Gastrocnemius medialis (tissue), 4 donors: Measurements from ENCODE around the gene XPO6. TPM values are rescaled to one million over a fixed set of nuclear protein-coding genes. Genes with fewer than 3 reads are reported as not detected.

Experiments used
- ATAC-seq, 2 donors: fragments of 150-250 bp; one replicate each; pipeline ENCODE4 v1.9.1; 2016
- DNase-seq, 2 donors: peaks; one replicate each; pipeline ENCODE4 v3.0.0-alpha.2; 2019
- H3K27ac ChIP-seq, 4 donors: fragments of 200-600 bp; sonication (generic); 1 replicate in 1 of 4; 2 replicates in 3 of 4; pipeline ENCODE4 v1.5.1; 2016 to 2018; ENCODE audit warnings: mild to moderate bottlenecking in 2 of 4, moderate library complexity in 1 of 4
- H3K27me3 ChIP-seq, 3 donors: fragments of 200-600 bp; sonication (generic) in 2 of 3; 1 replicate in 1 of 3; 2 replicates in 2 of 3; pipeline versions ENCODE4 v1.5.1 to v1.6.0; 2016 to 2019; ENCODE audit warnings: mild to moderate bottlenecking in 1 of 3, moderate library complexity in 1 of 3
- H3K36me3 ChIP-seq, 2 donors: fragments of 200-600 bp; sonication (generic) in 1 of 2; one replicate each; pipeline ENCODE4 v1.5.1; 2017 to 2018
- H3K4me1 ChIP-seq, 2 donors: fragments of 200-600 bp; sonication (generic) in 1 of 2; one replicate each; pipeline ENCODE4 v1.5.1; 2016 to 2017; ENCODE audit warnings: mild to moderate bottlenecking in 2 of 2
- H3K4me3 ChIP-seq, 4 donors: fragments of 200-600 bp; sonication (generic) in 3 of 4; 1 replicate in 1 of 4; 2 replicates in 3 of 4; pipeline ENCODE4 v1.5.1; 2016 to 2019; ENCODE audit warnings: mild to moderate bottlenecking in 2 of 4
- H3K9me3 ChIP-seq, 3 donors: fragments of 200-600 bp; sonication (generic) in 2 of 3; 1 replicate in 1 of 3; 2 replicates in 2 of 3; pipeline ENCODE4 v1.5.1; 2016 to 2019
- POLR2A ChIP-seq, 2 donors: fragments of 450-650 bp; IDR thresholded peaks; one replicate each; pipeline ENCODE4 v1.6.1; 2017; ENCODE audit warnings: antibody characterized with exemption in 2 of 2, mild to moderate bottlenecking in 2 of 2, moderate library complexity in 2 of 2
- in situ Hi-C, 4 donors: fragments of 200-750 bp; cut with MboI; loops; one replicate each; pipeline versions ENCODE4 v1.15.0 to v1.8.0; 2017; ENCODE audit warnings: low sequenced_read_pairs in 4 of 4
- intact Hi-C: fragments of 100-400 bp; cut with DNase I; formaldehyde crosslinking; loops from one replicate; pipeline ENCODE4 v1.15.1; 2023; ENCODE audit warnings: low total_unique reads
- total RNA-seq, 4 donors: library from RNA; depleted of rRNA; stranded (reverse); fragments of >200 nt; gene quantifications; one replicate each; pipeline versions ENCODE4 v1.1.0 to v1.2.3, GENCODE V29; 2016
- TF ChIP-seq, protein P1 (sequence below), 5 experiments: fragments of 450-650 bp in 3 of 5; fragments of 200-600 bp in 2 of 5; sonication (generic) in 2 of 5; IDR thresholded peaks in 4 of 5; conservative IDR thresholded peaks in 1 of 5; 1 replicate in 4 of 5; 2 replicates in 1 of 5; pipeline ENCODE4 v1.5.1; 2016 to 2019; ENCODE audit warnings: antibody characterized with exemption in 5 of 5, mild to moderate bottlenecking in 3 of 5, moderate library complexity in 3 of 5

The XPO6 gene
- total RNA-seq, 4 donors from 2014 or later, result 20.9 to 40.1 (median 29.6) TPM

DNA sequence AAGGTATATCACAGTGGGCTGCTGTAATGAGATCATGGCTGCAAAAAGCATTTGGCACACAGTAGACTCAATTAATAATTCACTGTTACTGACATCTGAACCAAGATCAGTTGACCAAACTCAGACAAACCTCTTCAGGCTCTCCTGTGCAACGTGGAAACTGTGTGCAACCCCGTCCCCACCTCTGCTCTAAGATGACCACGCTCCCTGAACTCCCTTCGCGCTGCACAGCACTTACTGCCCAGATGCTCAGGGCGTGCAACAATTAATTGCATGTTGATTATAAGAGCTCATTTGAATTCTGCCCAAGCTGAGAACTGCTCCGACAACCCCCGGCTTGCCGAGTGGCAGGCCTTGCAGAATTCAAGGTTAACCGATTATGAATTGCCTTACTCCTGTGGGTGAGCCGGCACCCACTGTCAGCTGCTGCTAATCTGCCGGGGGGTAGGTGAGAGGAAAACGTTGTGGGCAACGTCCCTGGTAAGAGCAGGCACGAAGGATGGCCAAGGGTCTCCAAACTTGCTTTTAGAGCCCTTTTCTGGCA is 147.0 kb downstream of the XPO6 start:
- Histone ChIP-seq H3K27me3 (peaks cover 22 to 29% (median 28%) of the 10 kb centered on the region in 3 donors), H3K9me3 (no peaks in the 10 kb centered on the region), H3K36me3 (no peaks in the 10 kb centered on the region), H3K27ac (no peak overlapping the region), H3K4me1 (peaks cover 6 to 7% of the 10 kb centered on the region in 2 donors), H3K4me3 (no peak overlapping the region)
- no peak for ATAC-seq
- no peak for DNase-seq
- intact Hi-C loops (no loop called here), in situ Hi-C loops (loop anchor here in 3 of 4 donors (25.0 kb wide), 1 partner anchor 427 kb away; no protein-coding TSS in a partner anchor)
- TF ChIP-seq, protein P1, sequence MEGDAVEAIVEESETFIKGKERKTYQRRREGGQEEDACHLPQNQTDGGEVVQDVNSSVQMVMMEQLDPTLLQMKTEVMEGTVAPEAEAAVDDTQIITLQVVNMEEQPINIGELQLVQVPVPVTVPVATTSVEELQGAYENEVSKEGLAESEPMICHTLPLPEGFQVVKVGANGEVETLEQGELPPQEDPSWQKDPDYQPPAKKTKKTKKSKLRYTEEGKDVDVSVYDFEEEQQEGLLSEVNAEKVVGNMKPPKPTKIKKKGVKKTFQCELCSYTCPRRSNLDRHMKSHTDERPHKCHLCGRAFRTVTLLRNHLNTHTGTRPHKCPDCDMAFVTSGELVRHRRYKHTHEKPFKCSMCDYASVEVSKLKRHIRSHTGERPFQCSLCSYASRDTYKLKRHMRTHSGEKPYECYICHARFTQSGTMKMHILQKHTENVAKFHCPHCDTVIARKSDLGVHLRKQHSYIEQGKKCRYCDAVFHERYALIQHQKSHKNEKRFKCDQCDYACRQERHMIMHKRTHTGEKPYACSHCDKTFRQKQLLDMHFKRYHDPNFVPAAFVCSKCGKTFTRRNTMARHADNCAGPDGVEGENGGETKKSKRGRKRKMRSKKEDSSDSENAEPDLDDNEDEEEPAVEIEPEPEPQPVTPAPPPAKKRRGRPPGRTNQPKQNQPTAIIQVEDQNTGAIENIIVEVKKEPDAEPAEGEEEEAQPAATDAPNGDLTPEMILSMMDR (IDR thresholded peaks at IDR 0.05 in 4 of 5, conservative IDR thresholded peaks at IDR 0.05 in 1 of 5), result no peak
- no peak for TF ChIP-seq POLR2A (IDR thresholded peaks at IDR 0.05)

DNA sequence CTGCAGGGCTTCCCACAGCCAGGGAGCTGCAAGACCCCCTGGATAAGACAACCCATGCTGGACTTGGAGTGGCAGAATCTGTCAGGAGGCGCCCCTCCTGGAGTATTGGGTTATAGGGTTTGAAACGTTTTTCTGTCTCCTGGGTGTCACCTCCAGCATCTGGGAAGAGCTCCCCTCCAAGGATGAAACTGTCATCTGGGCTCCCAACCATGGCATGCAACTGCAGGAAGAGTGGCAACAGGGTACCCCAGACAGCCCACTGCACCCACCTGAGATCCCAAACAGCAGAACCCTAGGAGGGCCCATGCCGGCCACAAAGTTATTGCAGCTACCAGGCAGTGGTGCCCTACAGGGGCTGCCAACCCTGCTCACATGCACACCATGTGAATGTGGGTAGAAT is 147.6 kb downstream of the XPO6 start:
- intact Hi-C loops, result no loop called here
- Histone ChIP-seq H3K36me3 (no peaks in the 10 kb centered on the region), H3K4me3 (no peak overlapping the region), H3K9me3 (no peaks in the 10 kb centered on the region), H3K4me1 (peaks cover 6 to 7% of the 10 kb centered on the region in 2 donors), H3K27me3 (peaks cover 25 to 35% (median 28%) of the 10 kb centered on the region in 3 donors), H3K27ac (no peak overlapping the region)
- no peak for TF ChIP-seq POLR2A (IDR thresholded peaks at IDR 0.05)
- TF ChIP-seq, protein P1 (IDR thresholded peaks at IDR 0.05 in 4 of 5, conservative IDR thresholded peaks at IDR 0.05 in 1 of 5), result no peak
- DNase-seq (no peak), ATAC-seq (no peak)
- in situ Hi-C loops, result loop anchor here in 3 of 4 donors (25.0 kb wide), 1 partner anchor 427 kb away; no protein-coding TSS in a partner anchor

DNA sequence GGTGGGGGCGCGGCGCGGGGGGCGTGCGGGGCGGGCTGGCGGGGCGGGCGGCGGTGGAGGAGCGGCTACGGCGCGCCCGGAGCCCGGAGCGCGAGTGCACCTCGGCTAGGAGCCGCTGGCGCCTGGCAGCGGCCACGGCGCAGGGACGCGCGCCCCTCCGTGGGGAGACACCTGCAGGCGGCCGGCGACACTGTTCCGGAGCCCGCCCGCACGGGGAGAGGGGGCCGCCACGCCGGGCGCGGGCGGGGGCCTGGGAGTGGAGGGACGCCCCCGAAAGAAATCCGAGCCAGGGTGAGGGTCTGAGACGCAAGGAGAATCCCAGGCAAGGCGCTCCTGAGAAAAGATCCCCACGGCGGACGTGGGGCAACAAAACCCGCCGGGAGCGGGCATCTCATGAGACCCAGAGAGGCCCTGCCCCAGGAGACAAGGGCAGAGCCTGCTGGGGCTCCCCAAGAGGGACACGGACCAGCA is 148.1 kb downstream of the XPO6 start, which contains the start of gene GSG1L:
Gene GSG1L (minus strand): TSS at position 124 of the 471 bp plus-strand sequence. CDS start 290 bp downstream, outside the sequence.
- Histone ChIP-seq H3K4me3 (peak within 1 kb of the TSS in 3 of 4 donors; percentile 4 to 17 (median 10)), H3K27ac (no peak within 1 kb of the TSS), H3K4me1 (peaks cover 6 to 7% of the 10 kb centered on the region in 2 donors), H3K9me3 (no peaks in the 10 kb centered on the region), H3K36me3 (no peaks in the 10 kb centered on the region), H3K27me3 (peaks cover 27 to 39% (median 30%) of the 10 kb centered on the region in 3 donors)
- DNase-seq, result no peak
- TF ChIP-seq POLR2A (IDR thresholded peaks at IDR 0.05), result no peak
- TF ChIP-seq, protein P1 (IDR thresholded peaks at IDR 0.05 in 4 of 5, conservative IDR thresholded peaks at IDR 0.05 in 1 of 5), result peak in 1 of 5 experiments; percentile 6
- ATAC-seq, result no peak
- in situ Hi-C loops, result loop anchor here in 3 of 4 donors (25.0 kb wide), 1 partner anchor 426 kb away; no protein-coding TSS in a partner anchor
- intact Hi-C loops, result loop anchor here (2.0 kb wide), 1 partner anchor 425 kb away; no protein-coding TSS in a partner anchor

DNA sequence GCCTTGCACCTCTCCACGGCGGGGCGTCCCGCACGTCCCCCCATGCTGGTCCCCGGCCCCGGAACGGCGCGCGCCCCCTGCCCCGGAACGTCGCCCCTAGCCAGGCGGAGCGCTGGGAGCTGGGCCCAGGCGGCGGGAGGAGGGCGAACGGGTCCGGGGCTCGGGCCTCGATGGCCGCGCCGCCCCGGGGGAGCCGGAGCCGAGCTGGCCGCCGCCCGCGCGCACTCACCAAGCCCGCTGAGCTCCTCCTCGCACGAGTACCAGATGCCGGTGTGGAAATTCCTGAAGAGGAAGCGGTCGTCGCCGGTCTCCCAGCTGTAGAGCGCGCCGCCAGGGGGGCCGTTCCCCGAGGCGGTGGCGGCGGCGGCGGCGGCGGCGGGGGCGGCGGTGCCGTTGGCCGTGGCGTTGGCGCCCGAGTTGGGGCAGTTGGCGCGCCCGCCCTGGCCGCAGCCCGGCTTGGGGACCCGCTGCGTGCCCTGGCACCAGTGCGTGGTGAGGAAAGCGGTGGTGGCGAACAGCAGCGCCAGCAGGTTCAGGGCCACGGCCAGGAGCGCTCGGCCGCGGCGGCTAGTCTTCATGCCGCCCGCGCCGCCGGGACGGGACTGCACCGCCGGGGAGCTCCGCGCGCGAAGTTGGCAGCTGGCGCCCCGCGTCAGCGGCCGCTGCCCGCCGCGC is 148.8 kb downstream of the XPO6 start:
- no peak for ATAC-seq

More for the DNA sequence above, 148.8 kb downstream of the XPO6 start:
- Histone ChIP-seq H3K27me3 (peaks cover 33 to 39% (median 34%) of the 10 kb centered on the region in 3 donors), H3K27ac (no peak overlapping the region), H3K4me1 (peaks cover 2 to 7% of the 10 kb centered on the region in 2 donors), H3K36me3 (no peaks in the 10 kb centered on the region), H3K9me3 (no peaks in the 10 kb centered on the region), H3K4me3 (peak overlapping the region in 3 of 4 donors; percentile 4 to 17 (median 10))
- DNase-seq, result no peak
- in situ Hi-C loops, result loop anchor here in 3 of 4 donors (25.0 kb wide), 1 partner anchor 426 kb away; no protein-coding TSS in a partner anchor
- intact Hi-C loops, result loop anchor here (2.0 kb wide), 1 partner anchor 424 kb away; no protein-coding TSS in a partner anchor
- TF ChIP-seq, protein P1 (IDR thresholded peaks at IDR 0.05 in 4 of 5, conservative IDR thresholded peaks at IDR 0.05 in 1 of 5), result no peak
- no peak for TF ChIP-seq POLR2A (IDR thresholded peaks at IDR 0.05)
